PC-9 (cell line): ENCODE data around the gene UBE2U. TPM values are rescaled to one million over a fixed set of nuclear protein-coding genes. Genes with fewer than 3 reads are reported as not detected.

ENCODE experiments used
- Bru-seq: library from RNA; stranded (reverse); fragments of 400-500 nt; gene quantifications from one replicate; lab custom pipeline; 2021; lab: Mats Ljungman, UMichigan
- BruChase-seq, 2 experiments: library from RNA; stranded (reverse); fragments of 400-500 nt; gene quantifications; one replicate each; lab custom pipeline; 2021; lab: Mats Ljungman, UMichigan
- BruUV-seq: library from RNA; stranded (reverse); fragments of 400-500 nt; replicated peaks from 2 replicates; lab custom pipeline; 2021; lab: Mats Ljungman, UMichigan
- CTCF ChIA-PET: fragments of 300-600 bp; sonication (Branson Sonifier 250); formaldehyde crosslinking; loops from one replicate; lab custom pipeline; 2022; ENCODE audit warnings: antibody characterized with exemption; lab: Charles Lee
- POLR2A ChIA-PET: fragments of 300-600 bp; sonication (Branson Sonifier 250); formaldehyde crosslinking; loops from one replicate; lab custom pipeline; 2022; ENCODE audit warnings: antibody characterized with exemption; ENCODE audit not compliant: unreplicated experiment; lab: Charles Lee
- DNase-seq, 2 experiments: peaks; one replicate each; pipeline versions ENCODE4 v3.0.0 to v3.0.0-alpha.2; 2015 to 2022; ENCODE audit warnings: mixed read lengths in 1 of 2
- H2AFZ ChIP-seq: fragments of 200-600 bp; sonication (generic); 2 replicates; pipeline ENCODE4 v1.8.1; 2017; ENCODE audit warnings: antibody characterized with exemption
- H3F3A ChIP-seq: fragments of 200-600 bp; sonication (generic); 2 replicates; pipeline ENCODE4 v1.8.1; 2017; ENCODE audit warnings: antibody characterized with exemption, mild to moderate bottlenecking, low read depth; ENCODE audit not compliant: insufficient read depth
- H3K27ac ChIP-seq: fragments of 200-600 bp; sonication (generic); 2 replicates; pipeline ENCODE4 v1.6.1; 2016; ENCODE audit warnings: mixed run types
- H3K27me3 ChIP-seq: fragments of 200-600 bp; sonication (generic); 2 replicates; pipeline ENCODE4 v1.6.1; 2016; ENCODE audit warnings: low read depth, mixed run types; ENCODE audit not compliant: insufficient read depth
- H3K36me3 ChIP-seq: fragments of 200-600 bp; sonication (generic); 2 replicates; pipeline ENCODE4 v1.6.1; 2016; ENCODE audit warnings: low read depth, mixed run types
- H3K4me1 ChIP-seq: fragments of 200-600 bp; sonication (generic); replicated peaks from 2 replicates; pipeline ENCODE4 v1.6.1; 2016; ENCODE audit warnings: mixed run types; ENCODE audit not compliant: insufficient read depth
- H3K4me2 ChIP-seq: fragments of 200-600 bp; sonication (generic); 2 replicates; pipeline ENCODE4 v1.6.1; 2017; ENCODE audit warnings: mixed run types
- H3K4me3 ChIP-seq: fragments of 200-600 bp; sonication (generic); 2 replicates; pipeline ENCODE4 v1.6.1; 2016; ENCODE audit warnings: mixed run types
- H3K79me2 ChIP-seq: fragments of 200-600 bp; sonication (generic); 2 replicates; pipeline ENCODE4 v1.6.1; 2017; ENCODE audit warnings: low read depth, mixed run types
- H3K9me2 ChIP-seq: fragments of 200-600 bp; sonication (generic); 2 replicates; pipeline ENCODE4 v1.8.1; 2017; ENCODE audit warnings: mild to moderate bottlenecking; ENCODE audit not compliant: insufficient read depth
- H3K9me3 ChIP-seq: fragments of 200-600 bp; sonication (generic); 2 replicates; pipeline ENCODE4 v1.8.1; 2016; ENCODE audit warnings: low read depth; ENCODE audit not compliant: insufficient read depth
- H4K20me1 ChIP-seq: fragments of 200-600 bp; sonication (generic); 2 replicates; pipeline ENCODE4 v1.8.1; 2017; ENCODE audit not compliant: insufficient read depth
- EZH2 ChIP-seq: fragments of 200-600 bp; sonication (generic); IDR thresholded peaks from 2 replicates; pipeline ENCODE4 v1.8.0; 2017; ENCODE audit warnings: antibody characterized with exemption, low read depth
- intact Hi-C: fragments of 100-400 bp; cut with micrococcal nuclease; formaldehyde crosslinking; loops from one replicate; pipeline ENCODE4 v1.10.0; 2022; ENCODE audit not compliant: unreplicated experiment
- long read RNA-seq: library from polyadenylated mRNA; stranded (forward); transcript quantifications from one replicate; pipeline ENCODE4 v2.0.0, GENCODE V29; 2022
- total RNA-seq: library from RNA; stranded (reverse); gene quantifications from 2 replicates; pipeline ENCODE4 v1.2.3, GENCODE V29; 2021
- TF ChIP-seq, protein P1 (sequence below): fragments of 200-600 bp; sonication (generic); conservative IDR thresholded peaks from 2 replicates; pipeline ENCODE4 v1.6.1; 2017; ENCODE audit warnings: mixed run types, antibody characterized with exemption, mild to moderate bottlenecking, moderate library complexity

Gene UBE2U, protein sequence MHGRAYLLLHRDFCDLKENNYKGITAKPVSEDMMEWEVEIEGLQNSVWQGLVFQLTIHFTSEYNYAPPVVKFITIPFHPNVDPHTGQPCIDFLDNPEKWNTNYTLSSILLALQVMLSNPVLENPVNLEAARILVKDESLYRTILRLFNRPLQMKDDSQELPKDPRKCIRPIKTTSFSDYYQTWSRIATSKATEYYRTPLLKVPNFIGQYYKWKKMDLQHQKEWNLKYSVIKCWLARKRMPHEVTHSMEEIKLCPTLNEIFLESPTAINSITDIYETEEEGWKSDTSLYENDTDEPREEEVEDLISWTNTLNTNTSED
- not detected in 2 replicates for total RNA-seq
- Bru-seq, nascent RNA: percentile 13 among the genes with signal in this experiment
- BruChase-seq, experiment 1, labeled RNA remaining after a 2-hour chase: percentile 17 among the genes with signal in this experiment
- BruChase-seq, experiment 2, labeled RNA remaining after a 6-hour chase: percentile 10 among the genes with signal in this experiment
- long read RNA-seq: 0 reads

DNA sequence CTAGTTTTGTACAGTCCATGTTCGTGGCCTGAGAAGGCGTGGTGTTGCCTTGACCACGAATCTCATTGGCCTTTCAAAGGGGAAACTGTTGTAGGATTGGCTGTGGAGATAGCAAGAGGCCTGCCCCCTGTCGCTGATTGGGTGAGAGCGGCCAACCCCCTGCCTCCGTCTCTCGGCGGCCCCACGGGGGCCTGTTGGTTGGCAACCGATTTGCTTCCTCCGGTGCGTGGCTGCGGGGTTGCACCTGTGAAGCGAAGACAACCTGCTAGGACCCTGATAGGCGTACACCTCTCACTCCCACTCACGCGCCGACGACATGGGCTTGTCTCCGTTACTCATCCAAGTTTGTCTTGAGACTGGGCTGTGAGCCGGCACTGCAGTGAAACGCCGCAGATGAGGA is at the start of gene UBE2U:
UBE2U (plus strand) TSS at position 204 of the 400 bp plus-strand sequence. CDS start 428 bp downstream, outside the sequence.
- Histone ChIP-seq H3F3A (no peaks in the 10 kb centered on the region), H3K4me2 (no peak within 1 kb of the TSS), H3K27me3 (no peaks in the 10 kb centered on the region), H2AFZ (no peak within 1 kb of the TSS), H3K9me3 (no peaks in the 10 kb centered on the region), H3K9me2 (no peaks in the 10 kb centered on the region), H3K4me3 (no peak within 1 kb of the TSS), H4K20me1 (no peaks in the 10 kb centered on the region), H3K4me1 (no peaks in the 10 kb centered on the region), H3K27ac (no peak within 1 kb of the TSS), H3K79me2 (no peaks in the 10 kb centered on the region), H3K36me3 (no peaks in the 10 kb centered on the region)
- intact Hi-C loops: no loop called here
- no TSS peak for BruUV-seq
- CTCF ChIA-PET: no interaction called here
- POLR2A ChIA-PET: no interaction called here
- TF ChIP-seq EZH2: no peak
- TF ChIP-seq, protein P1, sequence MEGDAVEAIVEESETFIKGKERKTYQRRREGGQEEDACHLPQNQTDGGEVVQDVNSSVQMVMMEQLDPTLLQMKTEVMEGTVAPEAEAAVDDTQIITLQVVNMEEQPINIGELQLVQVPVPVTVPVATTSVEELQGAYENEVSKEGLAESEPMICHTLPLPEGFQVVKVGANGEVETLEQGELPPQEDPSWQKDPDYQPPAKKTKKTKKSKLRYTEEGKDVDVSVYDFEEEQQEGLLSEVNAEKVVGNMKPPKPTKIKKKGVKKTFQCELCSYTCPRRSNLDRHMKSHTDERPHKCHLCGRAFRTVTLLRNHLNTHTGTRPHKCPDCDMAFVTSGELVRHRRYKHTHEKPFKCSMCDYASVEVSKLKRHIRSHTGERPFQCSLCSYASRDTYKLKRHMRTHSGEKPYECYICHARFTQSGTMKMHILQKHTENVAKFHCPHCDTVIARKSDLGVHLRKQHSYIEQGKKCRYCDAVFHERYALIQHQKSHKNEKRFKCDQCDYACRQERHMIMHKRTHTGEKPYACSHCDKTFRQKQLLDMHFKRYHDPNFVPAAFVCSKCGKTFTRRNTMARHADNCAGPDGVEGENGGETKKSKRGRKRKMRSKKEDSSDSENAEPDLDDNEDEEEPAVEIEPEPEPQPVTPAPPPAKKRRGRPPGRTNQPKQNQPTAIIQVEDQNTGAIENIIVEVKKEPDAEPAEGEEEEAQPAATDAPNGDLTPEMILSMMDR: no peak
- DNase-seq: no peak

DNA sequence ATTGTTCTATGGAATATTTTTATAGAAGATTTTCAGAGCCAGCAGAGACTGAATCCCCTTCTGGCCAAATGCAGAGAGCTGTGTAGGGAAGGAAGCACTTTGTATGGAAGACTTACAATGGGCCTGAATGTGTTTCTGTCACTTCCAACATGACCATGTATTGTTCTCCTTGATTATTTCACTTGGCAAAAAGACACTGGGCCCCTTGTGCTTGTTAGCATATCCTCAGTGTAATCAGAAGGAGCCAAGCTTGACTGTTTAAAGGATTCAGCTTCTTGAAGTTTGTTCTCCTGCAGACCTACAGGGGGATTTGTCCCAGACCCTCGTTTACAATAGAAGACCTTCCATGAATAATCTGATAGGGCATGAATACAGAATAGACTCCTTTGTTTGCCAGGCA is 48.1 kb upstream of the UBE2U start:
- intact Hi-C loops: no loop called here
- H3K4me3 ChIP-seq: no peak overlapping the region
- ChIA-PET POLR2A (no interaction called here), CTCF (no interaction called here)
- H3K79me2 ChIP-seq: no peaks in the 10 kb centered on the region
- no peaks in the 10 kb centered on the region for H3F3A ChIP-seq
- no TSS peak for BruUV-seq
- H3K27me3 ChIP-seq: no peaks in the 10 kb centered on the region
- H3K4me2 ChIP-seq: no peak overlapping the region
- H3K27ac ChIP-seq: no peak overlapping the region
- no peak for DNase-seq
- no peaks in the 10 kb centered on the region for H3K9me3 ChIP-seq
- no peaks in the 10 kb centered on the region for H3K36me3 ChIP-seq
- no peaks in the 10 kb centered on the region for H4K20me1 ChIP-seq
- no peaks in the 10 kb centered on the region for H3K4me1 ChIP-seq
- TF ChIP-seq EZH2: no peak
- TF ChIP-seq, protein P1: no peak
- no peaks in the 10 kb centered on the region for H3K9me2 ChIP-seq
- no peak overlapping the region for H2AFZ ChIP-seq

DNA sequence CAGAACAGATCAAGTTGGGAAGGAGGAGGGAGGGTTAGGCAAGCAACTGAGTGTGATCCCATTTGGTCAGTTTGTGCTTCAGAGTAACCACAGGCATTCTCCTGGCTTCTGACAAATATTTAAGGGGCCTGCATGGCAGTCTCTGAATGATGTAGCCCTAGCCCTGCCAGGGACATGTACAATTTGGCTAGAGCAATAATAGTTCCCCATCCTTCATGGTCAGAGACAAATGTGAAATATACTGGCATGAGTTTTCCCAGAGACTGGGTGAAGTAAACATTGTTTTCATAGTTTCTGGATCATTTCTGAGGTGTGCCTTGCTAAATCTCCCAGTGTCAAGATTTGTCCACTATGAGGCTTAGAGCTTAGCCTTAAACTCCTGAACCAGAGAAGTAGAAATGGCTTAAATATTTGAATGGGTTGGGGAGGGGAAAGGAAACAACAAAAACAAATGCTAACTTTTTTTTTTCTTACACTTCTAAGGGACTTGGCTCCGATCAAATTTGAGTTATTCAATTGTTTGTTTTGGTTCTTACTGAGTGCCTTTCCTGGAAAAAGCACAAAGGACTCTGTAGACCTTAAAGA is 42.0 kb upstream of the UBE2U start:
- BruUV-seq: no TSS peak
- no peak overlapping the region for H3K4me3 ChIP-seq
- no peaks in the 10 kb centered on the region for H3K4me1 ChIP-seq
- CTCF ChIA-PET: no interaction called here
- H3K36me3 ChIP-seq: no peaks in the 10 kb centered on the region
- H2AFZ ChIP-seq: no peak overlapping the region
- no peaks in the 10 kb centered on the region for H3K79me2 ChIP-seq
- H3K4me2 ChIP-seq: no peak overlapping the region
- no peaks in the 10 kb centered on the region for H3F3A ChIP-seq
- no peaks in the 10 kb centered on the region for H3K9me2 ChIP-seq
- H3K27ac ChIP-seq: no peak overlapping the region
- no peak for DNase-seq
- TF ChIP-seq, protein P1: no peak
- no peak for TF ChIP-seq EZH2
- no peaks in the 10 kb centered on the region for H3K9me3 ChIP-seq
- POLR2A ChIA-PET: no interaction called here
- no peaks in the 10 kb centered on the region for H3K27me3 ChIP-seq
- no peaks in the 10 kb centered on the region for H4K20me1 ChIP-seq
- intact Hi-C loops: loop anchor here (5.0 to 10.0 kb wide), 2 partner anchors 387 to 469 kb away; partner anchors contain the start of gene ROR1
